OCI-LY3 (cell line): ENCODE results near the gene SERPINA12.

Experiments
- H2AFZ ChIP-seq: fragments of 200-600, 300-600 bp; shearing (Covaris generic); 2 replicates; pipeline ENCODE4 v1.6.0; 2014; ENCODE audit warnings: antibody characterized with exemption, low read depth, low read length
- H3K27ac ChIP-seq: fragments of 200-600, 300-600 bp; sonication (generic); 2 replicates; pipeline ENCODE4 v1.5.1; 2014; ENCODE audit warnings: mild to moderate bottlenecking, low read length, moderate library complexity, mixed read lengths
- H3K27me3 ChIP-seq: fragments of 200-600, 300-600 bp; sonication (generic); 2 replicates; pipeline ENCODE4 v1.6.1; 2014; ENCODE audit warnings: low read depth, low read length, mixed read lengths
- H3K36me3 ChIP-seq: fragments of 200-600, 300-600 bp; sonication (generic); replicated peaks from 2 replicates; pipeline ENCODE3; 2014; ENCODE audit warnings: low read depth, low read length, mixed read lengths
- H3K4me1 ChIP-seq: fragments of 300-600, 200-600 bp; sonication (generic); 2 replicates; pipeline ENCODE4 v1.6.1; 2014; ENCODE audit warnings: low read length, mixed read lengths
- H3K4me2 ChIP-seq: fragments of 200-600, 300-600 bp; sonication (generic); 2 replicates; pipeline ENCODE4 v1.6.1; 2014; ENCODE audit warnings: low read length, mixed read lengths
- H3K4me3 ChIP-seq: fragments of 300-600, 200-600 bp; sonication (generic); 2 replicates; pipeline ENCODE4 v1.5.1; 2014; ENCODE audit warnings: antibody characterized with exemption, mild to moderate bottlenecking, low read length, moderate library complexity
- H3K79me2 ChIP-seq: fragments of 300-600, 200-600 bp; shearing (Covaris generic); 2 replicates; pipeline ENCODE4 v1.6.1; 2014; ENCODE audit warnings: mild to moderate bottlenecking, low read length, mixed read lengths
- H3K9ac ChIP-seq: fragments of 300-600, 200-600 bp; shearing (Covaris generic); 2 replicates; pipeline ENCODE4 v1.6.0; 2014; ENCODE audit warnings: mild to moderate bottlenecking, low read length, moderate library complexity
- H3K9me3 ChIP-seq: fragments of 200-600, 300-600 bp; shearing (Covaris generic); 2 replicates; pipeline ENCODE4 v1.6.1; 2014; ENCODE audit warnings: low read length, mixed read lengths; ENCODE audit not compliant: insufficient read depth
- H4K20me1 ChIP-seq: fragments of 200-600, 300-600 bp; sonication (generic); 2 replicates; pipeline ENCODE4 v1.6.1; 2016; ENCODE audit warnings: low read length, mixed read lengths; ENCODE audit not compliant: insufficient read depth
- EZH2phosphoT487 ChIP-seq: fragments of 200-600 bp; shearing (Covaris generic); IDR thresholded peaks from 2 replicates; pipeline ENCODE4 v1.6.1; 2018; ENCODE audit warnings: antibody characterized with exemption, mixed run types, low read depth
- TF ChIP-seq, protein P1 (sequence below): fragments of 200-600, 300-600 bp; sonication (generic); IDR thresholded peaks from 2 replicates; pipeline ENCODE4 v1.5.1; 2014; ENCODE audit warnings: antibody characterized with exemption, low read length, low read depth

The SERPINA12 gene

DNA sequence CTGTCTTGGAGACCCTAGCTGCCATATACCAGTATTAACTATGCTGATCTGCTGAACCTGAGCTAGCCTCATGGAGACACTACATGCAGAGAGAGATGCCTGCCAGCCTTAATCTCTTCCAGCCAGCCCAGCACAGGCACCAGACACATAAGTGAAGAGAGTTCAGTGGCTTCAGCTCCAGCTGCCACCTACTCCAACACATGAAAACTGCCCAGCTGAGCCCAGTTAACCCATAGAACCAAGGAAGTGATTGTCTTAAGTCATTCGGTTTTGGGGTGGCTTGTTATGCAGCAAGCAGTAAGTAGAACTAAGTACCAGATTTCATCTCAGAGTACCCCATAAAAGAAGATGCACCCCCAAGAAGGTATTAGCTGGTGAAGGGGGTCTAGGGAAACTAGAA lies 64.3 kb downstream of the SERPINA12 start:
- Histone ChIP-seq H2AFZ (no peak overlapping the region; the same call in 1 of the 2 replicates), H3K4me2 (no peak overlapping the region), H3K36me3 (no peaks in the 10 kb centered on the region), H3K79me2 (no peaks in the 10 kb centered on the region), H3K4me3 (no peak overlapping the region), H3K9ac (no peak overlapping the region), H3K9me3 (no peaks in the 10 kb centered on the region), H3K27ac (no peak overlapping the region), H3K27me3 (peaks cover under 1% of the 10 kb centered on the region), H4K20me1 (no peaks in the 10 kb centered on the region), H3K4me1 (no peaks in the 10 kb centered on the region)
- no peak for TF ChIP-seq EZH2phosphoT487
- TF ChIP-seq, protein P1, sequence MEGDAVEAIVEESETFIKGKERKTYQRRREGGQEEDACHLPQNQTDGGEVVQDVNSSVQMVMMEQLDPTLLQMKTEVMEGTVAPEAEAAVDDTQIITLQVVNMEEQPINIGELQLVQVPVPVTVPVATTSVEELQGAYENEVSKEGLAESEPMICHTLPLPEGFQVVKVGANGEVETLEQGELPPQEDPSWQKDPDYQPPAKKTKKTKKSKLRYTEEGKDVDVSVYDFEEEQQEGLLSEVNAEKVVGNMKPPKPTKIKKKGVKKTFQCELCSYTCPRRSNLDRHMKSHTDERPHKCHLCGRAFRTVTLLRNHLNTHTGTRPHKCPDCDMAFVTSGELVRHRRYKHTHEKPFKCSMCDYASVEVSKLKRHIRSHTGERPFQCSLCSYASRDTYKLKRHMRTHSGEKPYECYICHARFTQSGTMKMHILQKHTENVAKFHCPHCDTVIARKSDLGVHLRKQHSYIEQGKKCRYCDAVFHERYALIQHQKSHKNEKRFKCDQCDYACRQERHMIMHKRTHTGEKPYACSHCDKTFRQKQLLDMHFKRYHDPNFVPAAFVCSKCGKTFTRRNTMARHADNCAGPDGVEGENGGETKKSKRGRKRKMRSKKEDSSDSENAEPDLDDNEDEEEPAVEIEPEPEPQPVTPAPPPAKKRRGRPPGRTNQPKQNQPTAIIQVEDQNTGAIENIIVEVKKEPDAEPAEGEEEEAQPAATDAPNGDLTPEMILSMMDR = no peak

- H2AFZ ChIP-seq = no peak overlapping the region
- H3K79me2 ChIP-seq = no peaks in the 10 kb centered on the region
- no peaks in the 10 kb centered on the region for H3K36me3 ChIP-seq
- no peaks in the 10 kb centered on the region for H3K4me1 ChIP-seq
- no peak overlapping the region for H3K9ac ChIP-seq
- no peaks in the 10 kb centered on the region for H3K9me3 ChIP-seq
- no peak for TF ChIP-seq EZH2phosphoT487
- TF ChIP-seq, protein P1 = no peak
- no peak overlapping the region for H3K4me2 ChIP-seq
- H4K20me1 ChIP-seq = no peaks in the 10 kb centered on the region
- H3K27me3 ChIP-seq = no peaks in the 10 kb centered on the region
- no peak overlapping the region for H3K27ac ChIP-seq
- H3K4me3 ChIP-seq = no peak overlapping the region
Observed at GRCh38 chr14:94441531-94442205, 67.6 kb downstream of the SERPINA12 start.

- H2AFZ ChIP-seq = no peak overlapping the region
- H3K9me3 ChIP-seq = no peaks in the 10 kb centered on the region
- no peaks in the 10 kb centered on the region for H3K36me3 ChIP-seq
- H3K9ac ChIP-seq = no peak overlapping the region
- no peak overlapping the region for H3K4me3 ChIP-seq
- TF ChIP-seq, protein P1 = no peak
- no peak for TF ChIP-seq EZH2phosphoT487
- no peak overlapping the region for H3K4me2 ChIP-seq
- H4K20me1 ChIP-seq = no peaks in the 10 kb centered on the region
- H3K27ac ChIP-seq = no peak overlapping the region
- H3K27me3 ChIP-seq = no peaks in the 10 kb centered on the region
- H3K4me1 ChIP-seq = no peaks in the 10 kb centered on the region
- no peaks in the 10 kb centered on the region for H3K79me2 ChIP-seq
Observed at GRCh38 chr14:94441130-94441529, 68.1 kb downstream of the SERPINA12 start.

DNA sequence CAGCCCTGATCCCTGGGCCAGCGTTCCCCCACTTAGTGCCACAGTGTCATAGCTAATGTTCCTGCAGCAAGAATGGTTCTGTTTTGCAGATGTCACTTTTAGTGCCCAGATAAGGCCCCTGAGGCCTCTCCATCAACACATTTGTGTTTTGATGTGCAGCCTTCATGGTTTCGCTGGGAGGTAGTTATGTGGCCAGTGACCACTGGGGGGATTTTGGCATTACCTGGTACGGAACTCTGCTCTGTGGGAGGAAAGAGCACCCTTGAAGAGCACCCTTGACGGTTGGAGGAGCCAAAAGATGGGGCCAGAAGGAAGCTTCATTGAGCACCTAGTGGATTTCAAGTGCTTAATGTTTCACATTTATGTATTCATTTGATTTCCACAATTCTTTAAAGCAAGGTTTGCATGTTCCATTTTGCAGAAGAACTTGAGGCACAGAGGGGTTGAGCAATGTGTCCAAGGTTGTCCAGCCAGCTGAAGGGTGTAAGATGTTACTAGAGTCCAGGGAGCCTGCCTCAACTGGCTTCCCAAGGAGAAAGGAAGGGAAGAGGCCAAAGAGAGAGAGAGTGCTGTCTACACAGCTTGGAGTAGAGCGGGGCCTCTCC lies 69.7 kb downstream of the SERPINA12 start:
- Histone ChIP-seq H3K9ac (no peak overlapping the region), H3K27me3 (no peaks in the 10 kb centered on the region), H3K79me2 (no peaks in the 10 kb centered on the region), H3K4me3 (no peak overlapping the region), H3K36me3 (no peaks in the 10 kb centered on the region), H3K4me1 (no peaks in the 10 kb centered on the region), H2AFZ (no peak overlapping the region), H4K20me1 (no peaks in the 10 kb centered on the region), H3K27ac (no peak overlapping the region), H3K9me3 (no peaks in the 10 kb centered on the region), H3K4me2 (no peak overlapping the region)
- TF ChIP-seq EZH2phosphoT487 = no peak
- TF ChIP-seq, protein P1 = no peak
